ENCODE data around the gene TLR8. TPM values are rescaled to one million over a fixed set of nuclear protein-coding genes. Genes with fewer than 3 reads are reported as not detected.

Gene TLR8
- total RNA-seq (ENCODE audit: low replicate concordance), result not detected in 2 replicates

DNA sequence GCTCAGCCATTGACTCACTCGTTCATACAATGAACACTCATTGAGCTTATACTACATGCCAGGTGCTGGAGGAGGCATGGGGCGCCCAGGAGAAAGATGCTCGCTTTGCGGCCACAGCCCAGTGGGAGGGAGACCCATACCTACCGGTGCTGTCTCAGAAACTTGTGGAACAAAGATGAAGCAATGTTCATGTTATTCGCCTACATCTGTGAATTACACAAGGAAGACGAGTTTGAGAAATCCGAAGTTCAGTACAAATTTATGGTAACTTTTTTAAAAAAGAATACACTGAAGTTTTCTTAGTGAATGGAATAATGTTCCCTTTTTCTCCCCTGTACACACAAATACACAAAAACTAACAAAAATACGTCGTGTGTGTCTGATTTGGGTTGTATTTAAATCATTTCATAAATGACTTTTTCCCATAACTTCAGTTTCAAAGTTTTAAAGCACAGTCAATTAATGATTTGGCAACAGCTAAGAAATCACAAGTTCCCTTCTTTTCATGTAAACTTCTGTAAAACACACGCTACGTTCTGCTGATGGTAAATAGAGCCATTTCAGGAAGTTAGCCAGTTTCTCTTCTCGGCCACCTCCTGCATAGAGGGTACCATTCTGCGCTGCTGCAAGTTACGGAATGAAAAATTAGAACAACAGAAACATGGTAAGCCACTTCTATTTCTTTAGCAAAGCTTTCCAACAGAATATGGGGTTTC is at the start of gene TLR8:
Gene TLR8 (plus strand): TSS at position 575 of the 716 bp plus-strand sequence. CDS start 87 bp downstream, at position 662.

DNA sequence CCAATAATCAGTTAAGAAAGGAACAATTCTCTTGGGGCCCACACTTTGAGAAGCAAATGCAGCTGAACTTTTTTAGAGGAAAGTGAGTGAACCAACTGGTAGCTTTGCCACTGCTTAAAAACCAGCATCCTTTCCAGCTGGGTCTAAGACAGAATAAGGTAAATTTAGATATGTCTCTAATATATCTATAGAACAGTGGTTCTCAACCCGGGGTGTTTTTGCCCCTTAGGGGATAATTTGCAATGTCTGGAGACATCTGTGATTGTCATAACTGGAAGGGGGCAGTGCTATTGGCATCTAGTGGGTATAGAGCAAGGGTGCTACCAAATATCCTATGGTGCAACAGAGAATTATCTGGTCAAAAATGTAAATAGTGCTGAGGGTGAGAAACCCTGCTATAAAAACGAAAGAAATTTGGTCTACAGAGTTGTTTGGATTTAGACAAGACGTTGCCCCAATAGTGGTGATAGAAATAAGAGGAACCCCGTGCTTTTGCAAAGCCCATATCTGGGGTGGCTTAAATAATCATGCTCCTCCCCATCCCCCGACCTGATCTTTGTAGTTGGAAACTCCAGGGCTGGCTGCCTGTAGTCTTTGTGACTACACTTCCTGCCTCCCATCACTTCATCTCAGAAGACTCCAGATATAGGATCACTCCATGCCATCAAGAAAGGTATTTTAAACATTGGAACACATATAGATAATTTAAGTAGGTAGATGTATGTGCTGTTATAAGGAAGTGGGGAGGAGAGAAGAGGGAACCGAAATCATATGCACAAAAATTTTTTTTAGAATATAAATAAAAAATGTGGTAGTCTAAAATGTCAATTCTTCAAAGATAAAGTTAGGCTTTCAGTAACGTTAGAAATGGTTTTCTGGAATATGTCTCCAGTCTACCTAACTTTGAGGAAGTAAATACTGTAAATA is 39.7 kb upstream of the TLR8 start, which contains the start of gene TLR7:
Gene TLR7 (plus strand): TSS at position 622 of the 927 bp plus-strand sequence. CDS start 507 bp downstream, outside the sequence.

Other genes with a start within 250 kb of the TLR8 start
- 23.6 and 51.6 TPM in 2 replicates for gene PRPS2, start 115.2 kb upstream of the TLR8 start, total RNA-seq (ENCODE audit: low replicate concordance)
- not detected in 2 replicates for gene TLR7, start 39.5 kb upstream of the TLR8 start, total RNA-seq (ENCODE audit: low replicate concordance)
- gene TMSB4X, start 68.5 kb downstream of the TLR8 start, total RNA-seq (ENCODE audit: low replicate concordance), result 8,515 and 15,067 TPM in 2 replicates
- gene FAM9C, start 138.0 kb downstream of the TLR8 start, total RNA-seq (ENCODE audit: low replicate concordance), result not detected in 2 replicates